Measurements from ENCODE around the gene DDX17. TPM values are rescaled to one million over a fixed set of nuclear protein-coding genes. Genes with fewer than 3 reads are reported as not detected.

Gene DDX17
- total RNA-seq, 2 experiments from 2014 or later: 508 to 626 TPM

- POLR2A ChIA-PET: no interaction called here
- no TSS peak for BruUV-seq (replicated peaks)
- H2AFZ ChIP-seq (ENCODE audit: low read length): no peak within 1 kb of the TSS
These were observed 51.0 kb downstream of the DDX17 start, which contains the start of gene KCNJ4 for GRCh38 chr22:38455076-38455529. Gene KCNJ4, minus strand, starts transcription at chr22:38455199. Its CDS starts 27,067 bp downstream, at chr22:38428132.

GRCh38 chr22:38454353-38455075 lies 51.6 kb downstream of the DDX17 start:
- intact Hi-C loops (cut with micrococcal nuclease; ENCODE audit: unreplicated experiment): no loop called here
- no peaks in the 10 kb centered on the region for H3K36me3 ChIP-seq (ENCODE audit: insufficient read depth, low read length)
- H3K9me3 ChIP-seq (ENCODE audit: low read length): no peaks in the 10 kb centered on the region
- ChIA-PET POLR2A (no interaction called here), CTCF (ENCODE audit: unreplicated experiment) (interaction anchor here (0.6 kb wide), 1 partner anchor 194 kb away, joined by 4 read pairs; no protein-coding TSS in a partner anchor)
- no peaks in the 10 kb centered on the region for H3K9me2 ChIP-seq (ENCODE audit: insufficient read depth, low read length)
- H3K4me1 ChIP-seq (ENCODE audit: insufficient read depth, low read length, poor library complexity, severe bottlenecking): no peaks in the 10 kb centered on the region
- no peak for TF ChIP-seq CTCF (conservative IDR thresholded peaks at IDR 0.05; ENCODE audit: low read length)
- peak; percentile 46; the same call in 1 of the 2 replicates for TF ChIP-seq EZH2phosphoT487 (IDR thresholded peaks at IDR 0.05; ENCODE audit: borderline replicate concordance, low read depth, low read length)
- no peak overlapping the region for H3K4me3 ChIP-seq (ENCODE audit: low read depth, low read length, poor library complexity, severe bottlenecking)
- H4K20me1 ChIP-seq (ENCODE audit: insufficient read depth, low read length): no peaks in the 10 kb centered on the region
- H3K79me2 ChIP-seq (ENCODE audit: insufficient read depth, low read depth, low read length): no peaks in the 10 kb centered on the region
- BruUV-seq (replicated peaks): no TSS peak
- H2AFZ ChIP-seq (ENCODE audit: low read length): no peak overlapping the region
- DNase-seq (ENCODE audit: low spot score): peak; percentile 26
- no peak overlapping the region for H3K27ac ChIP-seq (ENCODE audit: low read depth, low read length, poor library complexity, severe bottlenecking)
- 0 out of 2 replicates have a peak overlapping the region, but pooled peaks have one; percentile 13 for H3K4me2 ChIP-seq (ENCODE audit: low read length)

More at GRCh38 chr22:38455076-38455529, 51.0 kb downstream of the DDX17 start, which contains the start of gene KCNJ4:
- Histone ChIP-seq H3K9me2 (ENCODE audit: insufficient read depth, low read length) (no peaks in the 10 kb centered on the region), H3K4me1 (ENCODE audit: insufficient read depth, low read length, poor library complexity, severe bottlenecking) (no peaks in the 10 kb centered on the region), H3K4me2 (ENCODE audit: low read length) (peak within 1 kb of the TSS; percentile 51), H3K4me3 (ENCODE audit: low read depth, low read length, poor library complexity, severe bottlenecking) (peak within 1 kb of the TSS; percentile 59), H3K27ac (ENCODE audit: low read depth, low read length, poor library complexity, severe bottlenecking) (no peak within 1 kb of the TSS), H4K20me1 (ENCODE audit: insufficient read depth, low read length) (no peaks in the 10 kb centered on the region), H3K79me2 (ENCODE audit: insufficient read depth, low read depth, low read length) (no peaks in the 10 kb centered on the region), H3K9me3 (ENCODE audit: low read length) (no peaks in the 10 kb centered on the region), H3K36me3 (ENCODE audit: insufficient read depth, low read length) (no peaks in the 10 kb centered on the region)
- CTCF ChIA-PET (ENCODE audit: unreplicated experiment): interaction anchor here (0.6 kb wide), 1 partner anchor 195 kb away, joined by 4 read pairs; no protein-coding TSS in a partner anchor
- TF ChIP-seq EZH2phosphoT487 (IDR thresholded peaks at IDR 0.05; ENCODE audit: borderline replicate concordance, low read depth, low read length) (no peak), CTCF (conservative IDR thresholded peaks at IDR 0.05; ENCODE audit: low read length) (no peak)
- no peak for DNase-seq (ENCODE audit: low spot score)
- intact Hi-C loops (cut with micrococcal nuclease; ENCODE audit: unreplicated experiment): no loop called here

- Histone ChIP-seq H2AFZ (ENCODE audit: low read length) (no peak overlapping the region), H3K9me3 (ENCODE audit: low read length) (no peaks in the 10 kb centered on the region), H3K9me2 (ENCODE audit: insufficient read depth, low read length) (no peaks in the 10 kb centered on the region), H4K20me1 (ENCODE audit: insufficient read depth, low read length) (no peaks in the 10 kb centered on the region), H3K4me3 (ENCODE audit: low read depth, low read length, poor library complexity, severe bottlenecking) (no peak overlapping the region), H3K27ac (ENCODE audit: low read depth, low read length, poor library complexity, severe bottlenecking) (no peak overlapping the region), H3K79me2 (ENCODE audit: insufficient read depth, low read depth, low read length) (no peaks in the 10 kb centered on the region), H3K4me1 (ENCODE audit: insufficient read depth, low read length, poor library complexity, severe bottlenecking) (no peaks in the 10 kb centered on the region), H3K4me2 (ENCODE audit: low read length) (no peak overlapping the region), H3K36me3 (ENCODE audit: insufficient read depth, low read length) (no peaks in the 10 kb centered on the region)
- CTCF ChIA-PET (ENCODE audit: unreplicated experiment): no interaction called here
- intact Hi-C loops (cut with micrococcal nuclease; ENCODE audit: unreplicated experiment): no loop called here
- TF ChIP-seq EZH2phosphoT487 (IDR thresholded peaks at IDR 0.05; ENCODE audit: borderline replicate concordance, low read depth, low read length) (0 out of 2 replicates have a peak, but pooled peaks have one; percentile 3), CTCF (conservative IDR thresholded peaks at IDR 0.05; ENCODE audit: low read length) (no peak)
- POLR2A ChIA-PET: no interaction called here
- no TSS peak for BruUV-seq (replicated peaks)
- DNase-seq (ENCODE audit: low spot score): no peak
These were observed 52.1 kb downstream of the DDX17 start for GRCh38 chr22:38453996-38454352.
